NCI-H2171 (cell line): ENCODE measurements around the gene DNAJB11.
"Not testable (repeated sequence)": the region's sequence is repeated elsewhere in the genome, so short reads cannot be mapped to it uniquely, and the experiment has no call there.

Experiments used
- DNase-seq: peaks from one replicate; lab custom pipeline; 2025; lab: John Stamatoyannopoulos, UW

DNAJB11 gene

GRCh38 chr3:186552408-186553031 is 18.0 kb upstream of the DNAJB11 start:
- no peak for DNase-seq

GRCh38 chr3:186564586-186564985 is 5.9 kb upstream of the DNAJB11 start:
- no peak for DNase-seq

- DNase-seq = no peak
Observed at GRCh38 chr3:186566772-186567071, 3.8 kb upstream of the DNAJB11 start.

- DNase-seq = peak; percentile 76
Observed at GRCh38 chr3:186567072-186567921, 3.2 kb upstream of the DNAJB11 start, which contains the start of gene TBCCD1. TSS of gene TBCCD1 (minus strand) at chr3:186567339. CDS start at chr3:186564329, 3,010 bp downstream.

- DNase-seq = not testable (repeated sequence)
Observed at GRCh38 chr3:186569361-186569760, 1.2 kb upstream of the DNAJB11 start.

GRCh38 chr3:186569779-186570095 is 783 bp upstream of the DNAJB11 start:
- DNase-seq = no peak

- DNase-seq = no peak
Observed at GRCh38 chr3:186570941-186571643, 572 bp downstream of the DNAJB11 start.

GRCh38 chr3:186571644-186572013 is 1.1 kb downstream of the DNAJB11 start:
- no peak for DNase-seq

GRCh38 chr3:186577521-186577920 is 7.0 kb downstream of the DNAJB11 start:
- no peak for DNase-seq

- DNase-seq = no peak
Observed at GRCh38 chr3:186580785-186581184, 10.3 kb downstream of the DNAJB11 start.

- DNase-seq = no peak
Observed at GRCh38 chr3:186582541-186582940, 12.0 kb downstream of the DNAJB11 start.

GRCh38 chr3:186583831-186584230 is 13.3 kb downstream of the DNAJB11 start:
- no peak for DNase-seq

GRCh38 chr3:186586245-186586644 is 15.7 kb downstream of the DNAJB11 start:
- DNase-seq = not testable (repeated sequence)

- no peak for DNase-seq
Observed at GRCh38 chr3:186587183-186587582, 16.7 kb downstream of the DNAJB11 start.

- DNase-seq = no peak
Observed at GRCh38 chr3:186588632-186589031, 18.1 kb downstream of the DNAJB11 start.

GRCh38 chr3:186589121-186589520 is 18.6 kb downstream of the DNAJB11 start:
- no peak for DNase-seq

GRCh38 chr3:186589856-186590579 is 19.5 kb downstream of the DNAJB11 start:
- DNase-seq = no peak

GRCh38 chr3:186590580-186591295 is 20.2 kb downstream of the DNAJB11 start:
- no peak for DNase-seq

GRCh38 chr3:186592682-186593081 is 22.2 kb downstream of the DNAJB11 start:
- DNase-seq = no peak

- DNase-seq = no peak
Observed at GRCh38 chr3:186593862-186594261, 23.3 kb downstream of the DNAJB11 start.

GRCh38 chr3:186594591-186595113 is 24.1 kb downstream of the DNAJB11 start:
- no peak for DNase-seq
